ENCODE measurements around the gene ECE1. TPM values are rescaled to one million over a fixed set of nuclear protein-coding genes. Genes with fewer than 3 reads are reported as not detected.

Gene ECE1
- total and polyA plus RNA-seq, 9 of the 15 experiments (the other 6 are each of a cell fraction or from before 2014, with no cell fraction given), result 0.56 to 34.8 (median 11.0) TPM

DNA sequence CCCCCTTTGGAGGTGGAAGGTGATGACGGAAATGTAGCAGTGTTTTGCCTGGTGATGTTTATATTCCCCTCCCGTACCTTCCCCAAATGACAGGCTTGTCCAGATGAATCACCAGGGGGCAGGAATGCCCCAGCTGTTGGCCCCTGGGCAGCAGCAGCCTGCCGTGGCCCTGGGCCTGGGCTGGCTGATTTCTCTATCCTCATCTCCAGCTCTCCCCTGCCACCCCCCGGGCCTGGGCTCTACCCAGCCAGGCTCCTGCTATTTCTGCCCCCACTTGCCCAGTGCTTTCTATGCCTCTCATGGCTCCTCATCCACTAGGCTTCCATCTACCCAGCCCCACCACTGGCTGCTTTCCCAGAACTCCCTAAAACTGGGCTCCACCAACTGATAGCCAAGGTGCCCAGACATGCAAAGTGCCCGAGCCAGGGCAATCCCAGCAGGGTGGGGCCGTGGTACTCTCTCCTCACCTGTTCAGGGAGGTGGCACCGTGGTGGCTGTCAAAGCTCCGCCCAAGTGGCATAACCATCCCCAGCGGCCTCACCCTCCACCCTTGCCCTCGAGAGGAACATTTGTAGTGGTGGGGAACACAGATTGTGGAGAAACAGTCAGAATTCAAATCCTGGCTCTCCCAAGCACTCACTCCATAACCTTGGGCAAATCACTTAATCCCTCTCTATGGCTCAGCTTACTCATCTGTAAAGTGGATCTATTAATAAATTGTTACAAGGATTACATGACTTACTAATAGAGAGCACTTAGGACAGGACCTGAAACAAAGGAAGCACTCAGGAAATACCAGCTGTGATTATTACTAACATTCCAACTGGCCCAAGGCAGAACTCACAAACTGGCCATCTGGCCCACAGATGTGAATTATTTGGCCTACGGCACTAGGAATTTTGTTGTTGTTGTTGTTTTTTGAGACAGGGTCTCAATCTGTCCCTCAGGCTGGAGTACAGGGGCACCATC, 12.8 kb upstream of the ECE1 start:
- no peak for DNase-seq (ENCODE audit: extremely low read depth in 1 of 4, low spot score in 3 of 4)
- H3K79me2 ChIP-seq (ENCODE audit: control insufficient read depth, insufficient read depth, low read length), result no peaks in the 10 kb centered on the region
- TF ChIP-seq, protein P1, sequence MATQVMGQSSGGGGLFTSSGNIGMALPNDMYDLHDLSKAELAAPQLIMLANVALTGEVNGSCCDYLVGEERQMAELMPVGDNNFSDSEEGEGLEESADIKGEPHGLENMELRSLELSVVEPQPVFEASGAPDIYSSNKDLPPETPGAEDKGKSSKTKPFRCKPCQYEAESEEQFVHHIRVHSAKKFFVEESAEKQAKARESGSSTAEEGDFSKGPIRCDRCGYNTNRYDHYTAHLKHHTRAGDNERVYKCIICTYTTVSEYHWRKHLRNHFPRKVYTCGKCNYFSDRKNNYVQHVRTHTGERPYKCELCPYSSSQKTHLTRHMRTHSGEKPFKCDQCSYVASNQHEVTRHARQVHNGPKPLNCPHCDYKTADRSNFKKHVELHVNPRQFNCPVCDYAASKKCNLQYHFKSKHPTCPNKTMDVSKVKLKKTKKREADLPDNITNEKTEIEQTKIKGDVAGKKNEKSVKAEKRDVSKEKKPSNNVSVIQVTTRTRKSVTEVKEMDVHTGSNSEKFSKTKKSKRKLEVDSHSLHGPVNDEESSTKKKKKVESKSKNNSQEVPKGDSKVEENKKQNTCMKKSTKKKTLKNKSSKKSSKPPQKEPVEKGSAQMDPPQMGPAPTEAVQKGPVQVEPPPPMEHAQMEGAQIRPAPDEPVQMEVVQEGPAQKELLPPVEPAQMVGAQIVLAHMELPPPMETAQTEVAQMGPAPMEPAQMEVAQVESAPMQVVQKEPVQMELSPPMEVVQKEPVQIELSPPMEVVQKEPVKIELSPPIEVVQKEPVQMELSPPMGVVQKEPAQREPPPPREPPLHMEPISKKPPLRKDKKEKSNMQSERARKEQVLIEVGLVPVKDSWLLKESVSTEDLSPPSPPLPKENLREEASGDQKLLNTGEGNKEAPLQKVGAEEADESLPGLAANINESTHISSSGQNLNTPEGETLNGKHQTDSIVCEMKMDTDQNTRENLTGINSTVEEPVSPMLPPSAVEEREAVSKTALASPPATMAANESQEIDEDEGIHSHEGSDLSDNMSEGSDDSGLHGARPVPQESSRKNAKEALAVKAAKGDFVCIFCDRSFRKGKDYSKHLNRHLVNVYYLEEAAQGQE (IDR thresholded peaks at IDR 0.05; ENCODE audit: borderline replicate concordance), result peak; percentile 62; the same call in 1 of the 2 replicates
- TF ChIP-seq, protein P1 (CRISPR knock-in tag; IDR thresholded peaks at IDR 0.05; ENCODE audit: low read depth), result no peak
- peak; percentile 20 for TF ChIP-seq RBM25 (IDR thresholded peaks at IDR 0.05; ENCODE audit: low read depth, low read length, severe bottlenecking)
- no peak for TF ChIP-seq TCFL5 (CRISPR knock-in tag; conservative IDR thresholded peaks at IDR 0.05)
- TF ChIP-seq, protein P2, sequence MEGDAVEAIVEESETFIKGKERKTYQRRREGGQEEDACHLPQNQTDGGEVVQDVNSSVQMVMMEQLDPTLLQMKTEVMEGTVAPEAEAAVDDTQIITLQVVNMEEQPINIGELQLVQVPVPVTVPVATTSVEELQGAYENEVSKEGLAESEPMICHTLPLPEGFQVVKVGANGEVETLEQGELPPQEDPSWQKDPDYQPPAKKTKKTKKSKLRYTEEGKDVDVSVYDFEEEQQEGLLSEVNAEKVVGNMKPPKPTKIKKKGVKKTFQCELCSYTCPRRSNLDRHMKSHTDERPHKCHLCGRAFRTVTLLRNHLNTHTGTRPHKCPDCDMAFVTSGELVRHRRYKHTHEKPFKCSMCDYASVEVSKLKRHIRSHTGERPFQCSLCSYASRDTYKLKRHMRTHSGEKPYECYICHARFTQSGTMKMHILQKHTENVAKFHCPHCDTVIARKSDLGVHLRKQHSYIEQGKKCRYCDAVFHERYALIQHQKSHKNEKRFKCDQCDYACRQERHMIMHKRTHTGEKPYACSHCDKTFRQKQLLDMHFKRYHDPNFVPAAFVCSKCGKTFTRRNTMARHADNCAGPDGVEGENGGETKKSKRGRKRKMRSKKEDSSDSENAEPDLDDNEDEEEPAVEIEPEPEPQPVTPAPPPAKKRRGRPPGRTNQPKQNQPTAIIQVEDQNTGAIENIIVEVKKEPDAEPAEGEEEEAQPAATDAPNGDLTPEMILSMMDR (IDR thresholded peaks at IDR 0.05 in 2 of 3, conservative IDR thresholded peaks at IDR 0.05 in 1 of 3; ENCODE audit: insufficient read depth in 2 of 3, low read depth in 1 of 3, low read length in 3 of 3), result peak in 2 of 3 experiments; percentile 9 to 48; a peak in 2 of 6 replicates
- TF ChIP-seq ZNF263 (CRISPR knock-in tag; IDR thresholded peaks at IDR 0.05; ENCODE audit: borderline replicate concordance), result no peak
- TF ChIP-seq RAD21 (CRISPR knock-in tag; conservative IDR thresholded peaks at IDR 0.05 in 1 of 2, IDR thresholded peaks at IDR 0.05 in 1 of 2), result peak in 1 of 2 experiments; percentile 40; a peak in 2 of 4 replicates

More for the DNA sequence above, 12.8 kb upstream of the ECE1 start:
- Histone ChIP-seq H3K4me2 (ENCODE audit: insufficient read depth, low read length) (no peak overlapping the region), H3K9me3 (replicated peaks; ENCODE audit: control insufficient read depth, insufficient read depth, low read depth, low read length) (no peaks in the 10 kb centered on the region), H3K4me3 (no peak overlapping the region), H3K27me3 (ENCODE audit: control insufficient read depth in 2 of 2, insufficient read depth in 2 of 2, low read length in 2 of 2) (no peaks in the 10 kb centered on the region; a peak in 1 of 5 replicates), H3K9ac (ENCODE audit: insufficient read depth in 1 of 2, low read depth in 2 of 2, low read length in 2 of 2) (peak overlapping the region in 1 of 2 experiments; percentile 50; a peak in 1 of 4 replicates), H4K20me1 (replicated peaks; ENCODE audit: control insufficient read depth, insufficient read depth, low read length) (peaks cover 51% of the 10 kb centered on the region), H3K4me1 (replicated peaks in 1 of 2; ENCODE audit: control insufficient read depth in 2 of 2, insufficient read depth in 2 of 2, low read length in 2 of 2) (peaks cover 9 to 21% of the 10 kb centered on the region in 2 experiments; a peak in 4 of 5 replicates), H2AFZ (ENCODE audit: low read depth, low read length) (no peak overlapping the region), H3K27ac (ENCODE audit: extremely low read depth, low read depth, low read length) (no peak overlapping the region), H3K36me3 (ENCODE audit: control insufficient read depth, insufficient read depth, low read length) (no peaks in the 10 kb centered on the region), H3K9me1 (ENCODE audit: control insufficient read depth, insufficient read depth, low read length) (no peaks in the 10 kb centered on the region)
- intact Hi-C loops (cut with micrococcal nuclease), result no loop called here
- ChIA-PET CTCF (ENCODE audit: low intra/inter-chr PET ratio) (interaction anchor here (0.6 to 1.7 kb wide), 3 partner anchors 12 to 192 kb away, joined by 3 to 12 read pairs (median 6); no protein-coding TSS in a partner anchor), POLR2A (interaction anchor here (0.5 to 1.3 kb wide), 3 partner anchors 9 to 61 kb away, joined by 3 to 5 read pairs (median 4); no protein-coding TSS in a partner anchor)
- in situ Hi-C loops (cut with MboI), result no loop called here
- WGBS (ENCODE audit: insufficient coverage, low coverage, missing lambda C conversion rate), result 35% methylated on average over 11 of the region's 11 CpGs
- FAIRE-seq, result no peak
- no peak for ATAC-seq
- no TSS peak for BruUV-seq (replicated peaks)
